ENCODE measurements around the gene IL1RAPL1.

The IL1RAPL1 gene

GRCh38 chrX:28979877-28980276 lies 392.6 kb downstream of the IL1RAPL1 start:
- DNase-seq (ENCODE audit: low read depth in 2 of 2) = no peak

- no peak for DNase-seq (ENCODE audit: low read depth in 2 of 2)
These were observed 394.7 kb downstream of the IL1RAPL1 start for GRCh38 chrX:28981952-28982351.

DNA sequence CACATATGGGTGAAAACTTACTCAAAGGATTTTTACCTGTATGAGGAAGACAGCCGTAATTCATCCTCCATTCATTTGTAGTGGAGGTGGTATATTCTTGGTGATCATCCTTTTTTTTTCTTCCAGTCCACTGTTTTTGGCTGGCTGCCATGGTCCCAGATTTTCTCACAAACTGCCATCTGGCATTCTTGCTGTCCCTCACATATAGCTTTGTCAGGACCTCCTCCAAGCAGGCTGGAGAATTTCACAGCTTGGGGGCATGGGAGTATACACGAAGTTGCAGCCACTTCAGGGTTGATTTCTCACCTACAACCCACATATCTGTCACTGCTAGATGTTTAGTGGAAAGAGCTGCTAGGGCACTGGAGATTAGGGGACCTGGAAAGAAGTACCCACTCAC lies 401.0 kb downstream of the IL1RAPL1 start:
- DNase-seq (ENCODE audit: low read depth in 2 of 2) = no peak

DNA sequence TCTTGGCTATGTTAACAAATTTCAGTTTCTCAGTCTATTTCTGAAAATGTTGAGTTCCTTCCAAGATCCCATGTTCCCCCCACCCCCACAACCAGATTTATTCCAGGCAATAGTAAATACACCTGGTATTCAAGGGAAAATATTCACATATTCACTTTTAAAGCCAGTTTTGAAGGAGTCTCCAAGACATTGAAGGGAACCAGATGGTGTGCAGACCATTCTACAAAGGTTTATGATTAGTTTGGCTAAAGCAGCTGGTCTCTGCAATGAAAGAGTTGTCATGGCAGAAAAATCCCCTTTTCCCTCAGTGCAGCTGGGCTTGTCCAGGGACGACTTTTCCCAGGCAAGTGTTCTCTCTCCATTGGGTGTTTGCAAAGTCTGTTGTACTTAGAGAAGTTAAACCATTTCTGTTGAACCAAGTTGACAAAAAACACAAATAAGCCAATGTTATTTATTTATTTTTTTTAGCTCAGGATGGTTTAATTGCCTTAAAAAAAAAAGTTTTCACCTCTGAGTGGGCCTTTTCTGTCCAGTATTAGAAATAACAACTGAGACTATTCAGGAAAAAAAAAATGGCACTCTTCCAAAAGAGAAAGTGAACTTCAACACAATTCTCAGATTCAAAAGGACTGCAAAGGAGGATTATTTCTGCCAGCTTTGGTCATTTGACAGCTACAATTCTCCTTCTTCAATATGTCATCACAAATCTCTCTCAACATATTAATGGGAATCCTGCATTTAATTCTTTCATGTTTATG lies 410.6 kb downstream of the IL1RAPL1 start:
- DNase-seq (ENCODE audit: low read depth in 2 of 2) = no peak

- no peak for DNase-seq (ENCODE audit: low read depth in 2 of 2)
These were observed 411.4 kb downstream of the IL1RAPL1 start for GRCh38 chrX:28998609-28999135.

- DNase-seq (ENCODE audit: low read depth in 2 of 2) = no peak
These were observed 425.6 kb downstream of the IL1RAPL1 start for GRCh38 chrX:29012867-29013266.

GRCh38 chrX:29023207-29023606 lies 436.0 kb downstream of the IL1RAPL1 start:
- no peak for DNase-seq (ENCODE audit: low read depth in 2 of 2)

GRCh38 chrX:29024871-29025270 lies 437.6 kb downstream of the IL1RAPL1 start:
- no peak for DNase-seq (ENCODE audit: low read depth in 2 of 2)

- no peak for DNase-seq (ENCODE audit: low read depth in 2 of 2)
These were observed 452.3 kb downstream of the IL1RAPL1 start for GRCh38 chrX:29039501-29039900.

GRCh38 chrX:29040160-29040559 lies 452.9 kb downstream of the IL1RAPL1 start:
- DNase-seq (ENCODE audit: low read depth in 2 of 2) = no peak

- no peak for DNase-seq (ENCODE audit: low read depth in 2 of 2)
These were observed 455.1 kb downstream of the IL1RAPL1 start for GRCh38 chrX:29042341-29042740.

DNA sequence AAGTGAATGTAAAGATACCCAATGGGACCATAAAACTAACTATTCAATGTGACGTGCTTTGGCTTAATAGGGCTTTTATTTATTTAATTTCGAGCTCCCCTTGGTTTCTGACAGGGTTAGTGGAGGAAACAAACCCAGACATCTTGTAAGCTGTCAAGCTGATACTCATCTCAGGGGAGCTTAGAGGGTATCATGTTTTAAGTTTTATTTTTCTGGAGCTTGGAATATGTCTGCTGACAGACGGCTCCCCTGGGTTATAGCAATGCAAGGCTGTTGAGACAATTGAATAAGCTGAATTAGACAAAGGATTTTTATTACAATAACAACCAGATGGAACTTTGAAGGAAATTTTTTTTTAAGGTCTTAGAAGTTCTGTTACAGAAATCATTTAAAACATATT lies 456.5 kb downstream of the IL1RAPL1 start:
- no peak for DNase-seq (ENCODE audit: low read depth in 2 of 2)

- no peak for DNase-seq (ENCODE audit: low read depth in 2 of 2)
These were observed 457.4 kb downstream of the IL1RAPL1 start for GRCh38 chrX:29044423-29045184.

DNA sequence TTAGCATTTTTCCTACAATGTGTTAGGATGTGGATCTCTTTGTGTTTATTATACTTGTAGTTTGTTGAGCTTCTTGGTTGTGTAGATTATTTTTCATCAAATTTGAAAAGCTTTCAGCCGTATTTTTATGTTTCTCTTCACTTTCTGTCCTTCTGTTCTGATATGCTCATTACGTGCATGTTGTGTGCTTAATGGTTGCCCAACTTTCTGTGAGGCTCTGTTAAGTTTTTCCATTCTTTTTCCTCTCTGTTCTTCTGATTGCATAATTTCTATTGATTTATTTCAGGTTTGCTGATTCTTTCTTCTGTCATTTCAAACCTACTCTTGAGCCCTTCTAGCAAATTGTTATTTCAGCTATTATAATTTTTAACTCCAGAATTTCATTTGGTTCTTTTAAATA lies 478.2 kb downstream of the IL1RAPL1 start:
- no peak for DNase-seq (ENCODE audit: low read depth in 2 of 2)

DNA sequence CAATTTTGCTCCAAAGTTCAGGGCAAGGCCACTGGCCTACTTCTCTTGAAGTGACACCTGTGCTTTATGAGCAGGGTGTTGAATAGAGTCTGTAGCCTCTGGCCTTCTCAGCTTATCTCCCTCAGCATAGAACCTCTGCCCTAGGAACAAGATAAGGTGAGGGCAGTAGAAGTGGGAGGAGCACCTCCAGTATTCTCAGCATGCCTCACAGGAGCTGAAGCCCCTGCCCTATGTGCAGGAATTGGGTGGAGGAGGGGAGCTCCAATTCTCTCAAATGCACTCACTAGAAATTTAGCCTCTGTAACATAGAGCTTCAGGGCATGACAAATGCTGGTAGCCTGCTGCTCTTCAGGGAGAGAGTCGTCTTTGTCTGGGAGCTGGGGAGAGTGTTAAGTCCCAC lies 479.3 kb downstream of the IL1RAPL1 start:
- DNase-seq (ENCODE audit: low read depth in 2 of 2) = no peak

- no peak for DNase-seq (ENCODE audit: low read depth in 2 of 2)
These were observed 480.1 kb downstream of the IL1RAPL1 start for GRCh38 chrX:29067351-29067750.

GRCh38 chrX:29071525-29072320 lies 484.5 kb downstream of the IL1RAPL1 start:
- no peak for DNase-seq (ENCODE audit: low read depth in 2 of 2)

- no peak for DNase-seq (ENCODE audit: low read depth in 2 of 2)
These were observed 495.3 kb downstream of the IL1RAPL1 start for GRCh38 chrX:29082558-29082957.

DNA sequence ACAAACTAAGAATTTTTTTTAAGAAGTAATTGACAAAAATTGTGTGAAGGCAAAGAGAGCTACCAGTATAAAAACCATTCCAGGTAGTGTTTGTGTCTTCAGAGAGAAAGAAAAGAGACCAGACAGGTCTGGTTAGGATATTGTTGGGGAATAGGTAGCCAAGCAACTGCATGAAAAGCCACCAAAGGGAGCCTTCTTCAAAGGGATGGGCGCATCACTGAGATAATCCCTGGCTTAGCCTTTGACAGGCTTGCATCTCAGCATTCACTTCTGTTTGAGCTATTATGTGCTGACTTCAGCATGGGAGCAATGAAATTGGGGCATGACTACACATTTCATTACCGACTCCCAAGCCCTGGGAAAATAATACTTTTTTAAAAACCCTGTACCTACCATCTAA lies 496.6 kb downstream of the IL1RAPL1 start:
- no peak for DNase-seq (ENCODE audit: low read depth in 2 of 2)

GRCh38 chrX:29090811-29091210 lies 503.6 kb downstream of the IL1RAPL1 start:
- no peak for DNase-seq (ENCODE audit: low read depth in 2 of 2)

DNA sequence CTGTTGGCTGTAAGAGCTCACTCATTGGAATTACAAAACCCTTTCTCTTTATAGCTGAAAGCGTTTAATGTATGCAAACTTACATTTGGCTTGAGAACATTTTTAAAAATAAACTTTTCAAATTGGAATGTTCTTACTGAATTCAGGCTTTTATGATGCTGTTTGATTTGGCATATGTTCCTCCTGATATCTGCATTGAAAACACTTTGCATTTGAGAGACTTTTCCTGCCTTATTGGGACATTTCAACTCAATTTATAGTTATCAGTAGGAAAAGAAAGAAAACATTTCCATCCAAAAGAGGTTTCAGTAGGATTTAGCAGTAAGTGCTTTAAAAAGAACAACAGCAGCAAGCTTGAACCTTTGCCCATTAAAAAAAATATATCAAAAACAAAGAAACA lies 520.0 kb downstream of the IL1RAPL1 start:
- DNase-seq (ENCODE audit: low read depth in 2 of 2) = no peak

GRCh38 chrX:29110041-29110440 lies 522.8 kb downstream of the IL1RAPL1 start:
- no peak for DNase-seq (ENCODE audit: low read depth in 2 of 2)

All from stimulated activated CD8-positive, alpha-beta memory T cell treated with anti-CD3 and anti-CD28 coated beads, Interleukin-15, amount 100 ng/mL, for 48 hours (primary cell).